OCI-LY7 (cell line): ENCODE measurements around the gene EEF2K. TPM values are rescaled to one million over a fixed set of nuclear protein-coding genes. Genes with fewer than 3 reads are reported as not detected.

ENCODE experiments used
- BruUV-seq: library from RNA; stranded (reverse); fragments of 400-500 nt; replicated peaks from 2 replicates; lab custom pipeline; 2021; lab: Mats Ljungman, UMichigan
- CTCF ChIA-PET: fragments of 300-600 bp; sonication (Branson Sonifier 250); formaldehyde crosslinking; loops from one replicate; lab custom pipeline; 2022; ENCODE audit warnings: antibody characterized with exemption; ENCODE audit not compliant: unreplicated experiment; lab: Charles Lee
- POLR2A ChIA-PET: fragments of 300-600 bp; sonication (Branson Sonifier 250); formaldehyde crosslinking; loops from one replicate; lab custom pipeline; 2022; ENCODE audit warnings: antibody characterized with exemption; lab: Charles Lee
- DNase-seq: peaks from one replicate; pipeline ENCODE4 v3.0.0-alpha.2; 2015; ENCODE audit warnings: low spot score
- H2AFZ ChIP-seq: fragments of 200-600 bp; sonication (generic), shearing (Covaris generic); 2 replicates; pipeline ENCODE4 v1.6.1; 2014; ENCODE audit warnings: mild to moderate bottlenecking, antibody characterized with exemption, low read length, moderate library complexity
- H3K27ac ChIP-seq: fragments of 200-600 bp; sonication (generic); 2 replicates; pipeline ENCODE4 v1.5.1; 2014; ENCODE audit warnings: mixed run types, low read depth, mild to moderate bottlenecking, moderate library complexity, low read length, inconsistent platforms; ENCODE audit not compliant: poor library complexity, severe bottlenecking
- H3K36me3 ChIP-seq: fragments of 200-600 bp; sonication (generic); 2 replicates; pipeline ENCODE4 v1.6.1; 2014; ENCODE audit warnings: mild to moderate bottlenecking, antibody characterized with exemption, low read length, moderate library complexity, mixed read lengths; ENCODE audit not compliant: insufficient read depth
- H3K4me1 ChIP-seq: fragments of 200-600 bp; sonication (generic); 2 replicates; pipeline ENCODE4 v1.5.1; 2014; ENCODE audit warnings: mild to moderate bottlenecking, low read length; ENCODE audit not compliant: insufficient read depth, poor library complexity, severe bottlenecking
- H3K4me2 ChIP-seq: fragments of 200-600 bp; sonication (generic); 2 replicates; pipeline ENCODE4 v1.6.1; 2014; ENCODE audit warnings: mild to moderate bottlenecking, low read length
- H3K4me3 ChIP-seq: fragments of 200-600 bp; sonication (generic); 2 replicates; pipeline ENCODE4 v1.5.1; 2014; ENCODE audit warnings: mild to moderate bottlenecking, low read depth, low read length; ENCODE audit not compliant: poor library complexity, severe bottlenecking
- H3K79me2 ChIP-seq: fragments of 200-600 bp; sonication (generic); 2 replicates; pipeline ENCODE4 v1.6.1; 2016; ENCODE audit warnings: low read depth, mild to moderate bottlenecking, low read length, moderate library complexity, mixed read lengths; ENCODE audit not compliant: insufficient read depth
- H3K9me2 ChIP-seq: fragments of 200-600 bp; sonication (generic); 2 replicates; pipeline ENCODE4 v1.6.1; 2016; ENCODE audit warnings: mild to moderate bottlenecking, low read length, mixed read lengths; ENCODE audit not compliant: insufficient read depth
- H3K9me3 ChIP-seq: fragments of 200-600 bp; sonication (generic); 2 replicates; pipeline ENCODE4 v1.6.1; 2014; ENCODE audit warnings: mild to moderate bottlenecking, mixed run types, low read length, mixed read lengths
- H4K20me1 ChIP-seq: fragments of 200-600 bp; sonication (generic); 2 replicates; pipeline ENCODE4 v1.6.1; 2014; ENCODE audit warnings: mild to moderate bottlenecking, antibody characterized with exemption, low read length, moderate library complexity, mixed read lengths; ENCODE audit not compliant: insufficient read depth
- CTCF ChIP-seq: fragments of 200-600 bp; sonication (generic); conservative IDR thresholded peaks from 2 replicates; pipeline ENCODE4 v1.5.1; 2014; ENCODE audit warnings: mild to moderate bottlenecking, antibody characterized with exemption, low read length, moderate library complexity, mixed read lengths
- EZH2phosphoT487 ChIP-seq: fragments of 200-600 bp; sonication (generic); IDR thresholded peaks from 2 replicates; pipeline ENCODE4 v1.6.1; 2018; ENCODE audit warnings: low read depth, borderline replicate concordance, mild to moderate bottlenecking, mixed run types, antibody characterized with exemption, low read length, moderate library complexity, mixed read lengths
- intact Hi-C: fragments of 100-400 bp; cut with micrococcal nuclease; formaldehyde crosslinking; loops from one replicate; pipeline ENCODE4 v1.10.0; 2022; ENCODE audit not compliant: unreplicated experiment
- total RNA-seq, 2 experiments: library from RNA; depleted of rRNA in 1 of 2; stranded (reverse); fragments of >200 nt in 1 of 2; shearing (Covaris generic) in 1 of 2; gene quantifications; 2 replicates each; pipeline ENCODE4 v1.2.3, GENCODE V29; 2014 to 2022

The EEF2K gene
- total RNA-seq, 2 experiments from 2014 or later: 23.8 to 42.3 TPM

GRCh38 chr16:22282254-22282892 lies 76.3 kb downstream of the EEF2K start:
- H4K20me1 ChIP-seq: no peaks in the 10 kb centered on the region
- H3K36me3 ChIP-seq: peaks cover 83% of the 10 kb centered on the region
- H3K9me3 ChIP-seq: peaks cover 4% of the 10 kb centered on the region; the same call in 1 of the 2 replicates
- no peaks in the 10 kb centered on the region for H3K9me2 ChIP-seq
- TF ChIP-seq EZH2phosphoT487 (no peak), CTCF (no peak)
- POLR2A ChIA-PET: interaction anchor here (0.7 kb wide), 1 partner anchor 23 kb away, joined by 3 read pairs; no protein-coding TSS in a partner anchor
- intact Hi-C loops: no loop called here
- H2AFZ ChIP-seq: no peak overlapping the region
- no peaks in the 10 kb centered on the region for H3K79me2 ChIP-seq
- no peak overlapping the region for H3K27ac ChIP-seq
- CTCF ChIA-PET: no interaction called here
- no peaks in the 10 kb centered on the region for H3K4me1 ChIP-seq
- H3K4me3 ChIP-seq: no peak overlapping the region
- H3K4me2 ChIP-seq: no peak overlapping the region
- no peak for DNase-seq
- BruUV-seq: no TSS peak

GRCh38 chr16:22284637-22285036 lies 78.6 kb downstream of the EEF2K start:
- TF ChIP-seq CTCF (no peak), EZH2phosphoT487 (no peak)
- Histone ChIP-seq H4K20me1 (no peaks in the 10 kb centered on the region), H3K4me2 (no peak overlapping the region), H3K9me3 (peaks cover 4% of the 10 kb centered on the region; the same call in 1 of the 2 replicates), H3K4me3 (no peak overlapping the region), H3K9me2 (no peaks in the 10 kb centered on the region), H3K36me3 (peaks cover 66% of the 10 kb centered on the region), H2AFZ (no peak overlapping the region), H3K27ac (no peak overlapping the region), H3K4me1 (no peaks in the 10 kb centered on the region), H3K79me2 (no peaks in the 10 kb centered on the region)
- ChIA-PET POLR2A (no interaction called here), CTCF (no interaction called here)
- no TSS peak for BruUV-seq
- no peak for DNase-seq
- intact Hi-C loops: no loop called here

GRCh38 chr16:22285080-22285479 lies 79.0 kb downstream of the EEF2K start:
- Histone ChIP-seq H3K4me3 (no peak overlapping the region), H3K4me1 (no peaks in the 10 kb centered on the region), H4K20me1 (no peaks in the 10 kb centered on the region), H3K9me2 (no peaks in the 10 kb centered on the region), H3K4me2 (no peak overlapping the region), H3K36me3 (peaks cover 62% of the 10 kb centered on the region), H2AFZ (no peak overlapping the region), H3K27ac (no peak overlapping the region), H3K79me2 (no peaks in the 10 kb centered on the region), H3K9me3 (peaks cover 4% of the 10 kb centered on the region; the same call in 1 of the 2 replicates)
- ChIA-PET CTCF (no interaction called here), POLR2A (no interaction called here)
- intact Hi-C loops: no loop called here
- TF ChIP-seq CTCF: no peak
- TF ChIP-seq EZH2phosphoT487: no peak
- no peak for DNase-seq
- no TSS peak for BruUV-seq
